Activated T-cell treated with anti-CD3 and anti-CD28 coated beads, Interleukin-2, amount 50 U/mL, for 4 hours (primary cell): Measurements from ENCODE around the gene CD96. TPM values are rescaled to one million over a fixed set of nuclear protein-coding genes. Genes with fewer than 3 reads are reported as not detected.
A peak's percentile ranks its signal among the peaks of the same experiment; 100 is the strongest.

ENCODE experiments used
- ATAC-seq, 2 donors: fragments of 200-7000 bp; cut with Tn5 transposase; one replicate each; pipeline ENCODE4 v1.10.0; 2021
- DNase-seq: peaks from one replicate; pipeline ENCODE4 v3.0.0-alpha.2; 2020
- H3K27me3 Mint-ChIP-seq: one replicate; pipeline ENCODE4 v1.8.0; 2021; ENCODE audit warnings: low read depth, mixed read lengths
- H3K36me3 Mint-ChIP-seq: one replicate; pipeline ENCODE4 v1.8.0; 2022; ENCODE audit warnings: mixed read lengths; ENCODE audit not compliant: insufficient read depth
- H3K4me1 Mint-ChIP-seq: one replicate; pipeline ENCODE4 v1.8.0; 2021; ENCODE audit warnings: low read depth, mixed read lengths
- H3K4me3 Mint-ChIP-seq: one replicate; pipeline ENCODE4 v1.8.0; 2021; ENCODE audit warnings: mild to moderate bottlenecking, moderate library complexity, mixed read lengths
- H3K9me3 Mint-ChIP-seq: one replicate; pipeline ENCODE4 v1.8.0; 2021; ENCODE audit warnings: mixed read lengths
- total RNA-seq, 3 donors: library from RNA; stranded (reverse); gene quantifications; one replicate each; pipeline ENCODE4 v1.2.1, GENCODE V29; 2021

CD96 gene
- total RNA-seq, 3 donors from 2014 or later = 21.4 to 28.3 (median 25.2) TPM

- DNase-seq = no peak
- peaks cover 60% of the 10 kb centered on the region for H3K36me3 Mint-ChIP-seq
Observed at GRCh38 chr3:111639316-111639715, 97.3 kb downstream of the CD96 start.

GRCh38 chr3:111648991-111649579, 107.1 kb downstream of the CD96 start:
- DNase-seq (no peak), ATAC-seq (no peak)
- Mint-ChIP-seq H3K36me3 (peaks cover 69% of the 10 kb centered on the region), H3K27me3 (no peaks in the 10 kb centered on the region), H3K4me1 (peaks cover 6% of the 10 kb centered on the region), H3K9me3 (no peaks in the 10 kb centered on the region), H3K4me3 (no peak overlapping the region)

More at GRCh38 chr3:111639316-111639715, 97.3 kb downstream of the CD96 start:
- H3K4me1 Mint-ChIP-seq = no peaks in the 10 kb centered on the region
- H3K9me3 Mint-ChIP-seq = peaks cover 11% of the 10 kb centered on the region
- H3K27me3 Mint-ChIP-seq = no peaks in the 10 kb centered on the region
- H3K4me3 Mint-ChIP-seq = no peak overlapping the region
- ATAC-seq = no peak

- no peak overlapping the region for H3K4me3 Mint-ChIP-seq
- ATAC-seq (no peak), DNase-seq (no peak)
- peaks cover 6% of the 10 kb centered on the region for H3K4me1 Mint-ChIP-seq
- peaks cover 70% of the 10 kb centered on the region for H3K36me3 Mint-ChIP-seq
- no peaks in the 10 kb centered on the region for H3K9me3 Mint-ChIP-seq
- H3K27me3 Mint-ChIP-seq = no peaks in the 10 kb centered on the region
Observed at GRCh38 chr3:111650378-111651275, 108.6 kb downstream of the CD96 start.

- Mint-ChIP-seq H3K4me1 (peaks cover 6% of the 10 kb centered on the region), H3K27me3 (no peaks in the 10 kb centered on the region), H3K36me3 (peaks cover 59% of the 10 kb centered on the region), H3K4me3 (no peak overlapping the region), H3K9me3 (no peaks in the 10 kb centered on the region)
- DNase-seq (no peak), ATAC-seq (peak in 1 of 2 donors; percentile 62)
Observed at GRCh38 chr3:111652492-111653180, 110.6 kb downstream of the CD96 start.

- no peaks in the 10 kb centered on the region for H3K27me3 Mint-ChIP-seq
- H3K9me3 Mint-ChIP-seq = no peaks in the 10 kb centered on the region
- no peak overlapping the region for H3K4me3 Mint-ChIP-seq
- DNase-seq (no peak), ATAC-seq (no peak)
- H3K4me1 Mint-ChIP-seq = peaks cover 4% of the 10 kb centered on the region
- H3K36me3 Mint-ChIP-seq = peaks cover 61% of the 10 kb centered on the region
Observed at GRCh38 chr3:111653766-111654165, 111.8 kb downstream of the CD96 start.

- Mint-ChIP-seq H3K4me3 (no peak overlapping the region), H3K4me1 (peaks cover 21% of the 10 kb centered on the region), H3K27me3 (no peaks in the 10 kb centered on the region), H3K9me3 (peaks cover 25% of the 10 kb centered on the region), H3K36me3 (peaks cover 55% of the 10 kb centered on the region)
- no peak for ATAC-seq
- DNase-seq = no peak
Observed at GRCh38 chr3:111662012-111662411, 120.0 kb downstream of the CD96 start.

- H3K36me3 Mint-ChIP-seq = peaks cover 52% of the 10 kb centered on the region
- DNase-seq (no peak), ATAC-seq (no peak)
- peaks cover 25% of the 10 kb centered on the region for H3K9me3 Mint-ChIP-seq
- H3K4me1 Mint-ChIP-seq = peaks cover 30% of the 10 kb centered on the region
- H3K4me3 Mint-ChIP-seq = no peak overlapping the region
- no peaks in the 10 kb centered on the region for H3K27me3 Mint-ChIP-seq
Observed at GRCh38 chr3:111662907-111663306, 120.9 kb downstream of the CD96 start.

GRCh38 chr3:111666041-111666735, 124.2 kb downstream of the CD96 start:
- no peaks in the 10 kb centered on the region for H3K27me3 Mint-ChIP-seq
- peaks cover 49% of the 10 kb centered on the region for H3K4me1 Mint-ChIP-seq
- DNase-seq = no peak
- no peak overlapping the region for H3K4me3 Mint-ChIP-seq
- ATAC-seq = no peak
- peaks cover 19% of the 10 kb centered on the region for H3K9me3 Mint-ChIP-seq
- peaks cover 26% of the 10 kb centered on the region for H3K36me3 Mint-ChIP-seq

- peaks cover 14% of the 10 kb centered on the region for H3K9me3 Mint-ChIP-seq
- ATAC-seq (no peak), DNase-seq (no peak)
- H3K4me3 Mint-ChIP-seq = peak overlapping the region; percentile 50
- no peaks in the 10 kb centered on the region for H3K27me3 Mint-ChIP-seq
- peaks cover 19% of the 10 kb centered on the region for H3K36me3 Mint-ChIP-seq
- H3K4me1 Mint-ChIP-seq = peaks cover 56% of the 10 kb centered on the region
Observed at GRCh38 chr3:111667170-111667569, 125.2 kb downstream of the CD96 start.

- peak; percentile 59 for DNase-seq
- Mint-ChIP-seq H3K36me3 (peaks cover 13% of the 10 kb centered on the region), H3K4me3 (peak overlapping the region; percentile 50), H3K9me3 (peaks cover 9% of the 10 kb centered on the region), H3K4me1 (peaks cover 61% of the 10 kb centered on the region), H3K27me3 (no peaks in the 10 kb centered on the region)
- peak; percentile 97 for ATAC-seq
Observed at GRCh38 chr3:111667621-111668239, 125.7 kb downstream of the CD96 start.

- ATAC-seq = no peak
- Mint-ChIP-seq H3K27me3 (no peaks in the 10 kb centered on the region), H3K4me3 (no peak overlapping the region), H3K36me3 (peaks cover 9% of the 10 kb centered on the region), H3K9me3 (peaks cover 4% of the 10 kb centered on the region), H3K4me1 (peaks cover 67% of the 10 kb centered on the region)
- DNase-seq = no peak
Observed at GRCh38 chr3:111668326-111668725, 126.3 kb downstream of the CD96 start.

- no peaks in the 10 kb centered on the region for H3K9me3 Mint-ChIP-seq
- DNase-seq = no peak
- peak; percentile 38 to 62 for ATAC-seq
- peaks cover 74% of the 10 kb centered on the region for H3K4me1 Mint-ChIP-seq
- peaks cover 5% of the 10 kb centered on the region for H3K36me3 Mint-ChIP-seq
- no peaks in the 10 kb centered on the region for H3K27me3 Mint-ChIP-seq
- peak overlapping the region; percentile 17 for H3K4me3 Mint-ChIP-seq
Observed at GRCh38 chr3:111668888-111669488, 127.0 kb downstream of the CD96 start.

GRCh38 chr3:111669926-111670630, 128.1 kb downstream of the CD96 start:
- DNase-seq (no peak), ATAC-seq (no peak)
- no peaks in the 10 kb centered on the region for H3K9me3 Mint-ChIP-seq
- peaks cover 78% of the 10 kb centered on the region for H3K4me1 Mint-ChIP-seq
- H3K27me3 Mint-ChIP-seq = no peaks in the 10 kb centered on the region
- no peak overlapping the region for H3K4me3 Mint-ChIP-seq
- H3K36me3 Mint-ChIP-seq = peaks cover 5% of the 10 kb centered on the region
